ENCODE data around the gene SRP14. TPM values are rescaled to one million over a fixed set of nuclear protein-coding genes. Genes with fewer than 3 reads are reported as not detected.

Gene SRP14
- total RNA-seq, 2 experiments from 2014 or later, result 130 to 188 TPM

DNA sequence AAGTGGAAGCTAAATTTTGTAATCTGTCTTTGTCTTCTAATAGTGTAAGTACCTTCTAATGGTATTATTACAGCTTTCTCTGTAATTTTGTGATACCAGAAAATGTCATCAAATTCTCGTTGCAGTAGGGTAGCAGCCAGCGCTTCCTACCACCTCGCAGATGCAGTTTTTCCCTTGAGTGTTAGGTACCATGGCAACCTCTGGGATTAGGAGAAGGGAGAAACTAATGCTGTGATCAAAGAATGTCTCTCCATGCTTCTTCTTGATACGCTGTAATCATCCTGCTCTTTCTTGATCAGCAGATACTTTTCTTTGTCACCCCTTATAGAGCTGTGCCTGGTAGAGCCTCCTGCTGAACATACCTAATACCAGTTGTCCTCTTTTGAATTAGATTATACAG, 27.7 kb downstream of the SRP14 start:
- BruUV-seq (replicated peaks), result no TSS peak
- Histone ChIP-seq H2AFZ (ENCODE audit: low read length) (no peak overlapping the region), H3K9me2 (ENCODE audit: insufficient read depth, low read length) (no peaks in the 10 kb centered on the region), H3K4me3 (ENCODE audit: low read depth, low read length, poor library complexity, severe bottlenecking) (no peak overlapping the region), H3K79me2 (ENCODE audit: insufficient read depth, low read depth, low read length) (no peaks in the 10 kb centered on the region), H3K9me3 (ENCODE audit: low read length) (peaks cover 9% of the 10 kb centered on the region; the same call in 1 of the 2 replicates), H3K27ac (ENCODE audit: low read depth, low read length, poor library complexity, severe bottlenecking) (no peak overlapping the region), H4K20me1 (ENCODE audit: insufficient read depth, low read length) (no peaks in the 10 kb centered on the region), H3K4me1 (ENCODE audit: insufficient read depth, low read length, poor library complexity, severe bottlenecking) (no peaks in the 10 kb centered on the region), H3K36me3 (ENCODE audit: insufficient read depth, low read length) (no peaks in the 10 kb centered on the region), H3K4me2 (ENCODE audit: low read length) (no peak overlapping the region)
- POLR2A ChIA-PET, result no interaction called here
- DNase-seq (ENCODE audit: low spot score), result no peak
- intact Hi-C loops (cut with micrococcal nuclease; ENCODE audit: unreplicated experiment), result no loop called here
- TF ChIP-seq EZH2phosphoT487 (IDR thresholded peaks at IDR 0.05; ENCODE audit: borderline replicate concordance, low read depth, low read length) (no peak), CTCF (conservative IDR thresholded peaks at IDR 0.05; ENCODE audit: low read length) (no peak)
- CTCF ChIA-PET (ENCODE audit: unreplicated experiment), result no interaction called here

DNA sequence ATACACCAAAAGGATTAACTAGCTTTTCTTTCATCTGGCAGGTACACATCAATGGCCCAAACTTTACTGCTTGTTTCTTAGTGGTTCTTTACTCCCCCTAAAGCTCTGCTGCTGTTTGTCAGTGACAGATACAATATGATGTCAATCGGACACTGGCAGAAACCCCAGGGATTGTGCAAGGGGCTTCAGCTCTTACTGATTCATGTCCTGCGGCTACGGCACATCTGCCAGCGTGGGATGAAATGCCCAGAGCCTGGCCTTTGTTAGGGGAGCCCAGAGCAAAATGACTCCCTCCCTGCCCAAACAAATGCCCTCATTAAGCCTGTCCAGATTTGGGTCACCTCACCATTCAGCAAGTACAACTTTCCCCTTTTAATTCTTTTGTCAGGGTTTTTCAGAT, 28.3 kb downstream of the SRP14 start:
- no peaks in the 10 kb centered on the region for H3K36me3 ChIP-seq (ENCODE audit: insufficient read depth, low read length)
- no peak for TF ChIP-seq CTCF (conservative IDR thresholded peaks at IDR 0.05; ENCODE audit: low read length)
- TF ChIP-seq EZH2phosphoT487 (IDR thresholded peaks at IDR 0.05; ENCODE audit: borderline replicate concordance, low read depth, low read length), result no peak
- no peak for DNase-seq (ENCODE audit: low spot score)
- POLR2A ChIA-PET, result no interaction called here
- H3K4me2 ChIP-seq (ENCODE audit: low read length), result no peak overlapping the region
- H4K20me1 ChIP-seq (ENCODE audit: insufficient read depth, low read length), result no peaks in the 10 kb centered on the region
- no peaks in the 10 kb centered on the region for H3K4me1 ChIP-seq (ENCODE audit: insufficient read depth, low read length, poor library complexity, severe bottlenecking)
- H3K9me3 ChIP-seq (ENCODE audit: low read length), result peaks cover 7% of the 10 kb centered on the region; the same call in 1 of the 2 replicates
- CTCF ChIA-PET (ENCODE audit: unreplicated experiment), result no interaction called here
- no peak overlapping the region for H3K4me3 ChIP-seq (ENCODE audit: low read depth, low read length, poor library complexity, severe bottlenecking)
- intact Hi-C loops (cut with micrococcal nuclease; ENCODE audit: unreplicated experiment), result no loop called here
- no peak overlapping the region for H2AFZ ChIP-seq (ENCODE audit: low read length)
- H3K9me2 ChIP-seq (ENCODE audit: insufficient read depth, low read length), result no peaks in the 10 kb centered on the region
- H3K79me2 ChIP-seq (ENCODE audit: insufficient read depth, low read depth, low read length), result no peaks in the 10 kb centered on the region
- H3K27ac ChIP-seq (ENCODE audit: low read depth, low read length, poor library complexity, severe bottlenecking), result no peak overlapping the region
- no TSS peak for BruUV-seq (replicated peaks)

GRCh38 chr15:40008061-40008765, 30.8 kb downstream of the SRP14 start:
- POLR2A ChIA-PET, result interaction anchor here (0.9 kb wide), 1 partner anchor 9 kb away, joined by 4 read pairs; no protein-coding TSS in a partner anchor
- Histone ChIP-seq H3K79me2 (ENCODE audit: insufficient read depth, low read depth, low read length) (no peaks in the 10 kb centered on the region), H3K27ac (ENCODE audit: low read depth, low read length, poor library complexity, severe bottlenecking) (no peak overlapping the region), H3K9me3 (ENCODE audit: low read length) (no peaks in the 10 kb centered on the region), H3K4me3 (ENCODE audit: low read depth, low read length, poor library complexity, severe bottlenecking) (no peak overlapping the region), H3K9me2 (ENCODE audit: insufficient read depth, low read length) (no peaks in the 10 kb centered on the region), H3K4me2 (ENCODE audit: low read length) (no peak overlapping the region), H2AFZ (ENCODE audit: low read length) (no peak overlapping the region), H3K36me3 (ENCODE audit: insufficient read depth, low read length) (no peaks in the 10 kb centered on the region), H4K20me1 (ENCODE audit: insufficient read depth, low read length) (no peaks in the 10 kb centered on the region), H3K4me1 (ENCODE audit: insufficient read depth, low read length, poor library complexity, severe bottlenecking) (no peaks in the 10 kb centered on the region)
- intact Hi-C loops (cut with micrococcal nuclease; ENCODE audit: unreplicated experiment), result no loop called here
- no peak for DNase-seq (ENCODE audit: low spot score)
- BruUV-seq (replicated peaks), result no TSS peak
- no peak for TF ChIP-seq CTCF (conservative IDR thresholded peaks at IDR 0.05; ENCODE audit: low read length)
- TF ChIP-seq EZH2phosphoT487 (IDR thresholded peaks at IDR 0.05; ENCODE audit: borderline replicate concordance, low read depth, low read length), result no peak
- CTCF ChIA-PET (ENCODE audit: unreplicated experiment), result interaction anchor here (0.6 kb wide), 1 partner anchor 943 kb away, joined by 3 read pairs; no protein-coding TSS in a partner anchor
